GM23338 (cell line): Measurements from ENCODE around the gene ANXA3.
A peak's percentile ranks its signal among the peaks of the same experiment; 100 is the strongest.

Experiments
- JUNB ChIP-seq: IDR thresholded peaks from one replicate; pipeline ENCODE4 v1.6.1; 2016; ENCODE audit warnings: antibody characterized with exemption; ENCODE audit not compliant: unreplicated experiment
- POLR2AphosphoS5 ChIP-seq: IDR thresholded peaks from 2 replicates; pipeline ENCODE4 v1.6.1; 2016; ENCODE audit warnings: antibody characterized with exemption, low read depth
- TF ChIP-seq, protein P1 (sequence below), 2 experiments: fragments of 200-600 bp in 1 of 2; sonication (generic) in 1 of 2; conservative IDR thresholded peaks; 2 replicates each; pipeline versions ENCODE4 v1.5.1 to v1.6.1; 2016 to 2017; ENCODE audit warnings: antibody characterized with exemption in 2 of 2, low read depth in 2 of 2, mild to moderate bottlenecking in 2 of 2, moderate library complexity in 1 of 2

DNA sequence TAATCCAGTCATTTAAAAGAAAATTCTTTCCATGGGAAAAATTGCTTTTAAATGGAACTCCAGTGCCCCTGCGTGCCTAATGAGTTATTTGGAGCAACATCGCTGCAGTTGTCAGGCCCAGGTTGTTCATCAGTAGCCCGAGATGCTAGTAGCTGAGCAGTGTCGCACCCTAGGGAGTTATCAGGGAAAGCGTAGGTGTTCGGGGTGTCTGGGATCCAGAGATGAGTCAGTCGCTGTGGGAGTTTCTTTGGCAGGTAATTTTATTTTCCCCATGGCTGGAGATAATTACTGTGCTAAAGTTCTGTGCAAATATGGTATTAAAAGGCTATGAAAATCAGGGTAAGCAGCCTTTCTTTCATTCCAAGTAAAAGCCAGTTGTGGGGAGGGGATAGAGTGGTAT is 49.4 kb downstream of the ANXA3 start:
- TF ChIP-seq POLR2AphosphoS5: no peak
- TF ChIP-seq JUNB: no peak
- TF ChIP-seq, protein P1, sequence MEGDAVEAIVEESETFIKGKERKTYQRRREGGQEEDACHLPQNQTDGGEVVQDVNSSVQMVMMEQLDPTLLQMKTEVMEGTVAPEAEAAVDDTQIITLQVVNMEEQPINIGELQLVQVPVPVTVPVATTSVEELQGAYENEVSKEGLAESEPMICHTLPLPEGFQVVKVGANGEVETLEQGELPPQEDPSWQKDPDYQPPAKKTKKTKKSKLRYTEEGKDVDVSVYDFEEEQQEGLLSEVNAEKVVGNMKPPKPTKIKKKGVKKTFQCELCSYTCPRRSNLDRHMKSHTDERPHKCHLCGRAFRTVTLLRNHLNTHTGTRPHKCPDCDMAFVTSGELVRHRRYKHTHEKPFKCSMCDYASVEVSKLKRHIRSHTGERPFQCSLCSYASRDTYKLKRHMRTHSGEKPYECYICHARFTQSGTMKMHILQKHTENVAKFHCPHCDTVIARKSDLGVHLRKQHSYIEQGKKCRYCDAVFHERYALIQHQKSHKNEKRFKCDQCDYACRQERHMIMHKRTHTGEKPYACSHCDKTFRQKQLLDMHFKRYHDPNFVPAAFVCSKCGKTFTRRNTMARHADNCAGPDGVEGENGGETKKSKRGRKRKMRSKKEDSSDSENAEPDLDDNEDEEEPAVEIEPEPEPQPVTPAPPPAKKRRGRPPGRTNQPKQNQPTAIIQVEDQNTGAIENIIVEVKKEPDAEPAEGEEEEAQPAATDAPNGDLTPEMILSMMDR (conservative IDR thresholded peaks at IDR 0.05; ENCODE audit: low read depth in 2 of 2): peak in 1 of 2 experiments; percentile 30; a peak in 2 of 4 replicates
